HG03097 (cell line): ENCODE results near the gene CYB5D1.
A peak's percentile ranks its signal among the peaks of the same experiment; 100 is the strongest.
"Not testable (repeated sequence)": the region's sequence is repeated elsewhere in the genome, so short reads cannot be mapped to it uniquely, and the experiment has no call there.

Experiments
- ATAC-seq: cut with Tn5 transposase; IDR thresholded peaks from one replicate; pipeline ENCODE4 v1.9.1; 2021; ENCODE audit not compliant: unreplicated experiment, low FRiP score

The CYB5D1 gene

DNA sequence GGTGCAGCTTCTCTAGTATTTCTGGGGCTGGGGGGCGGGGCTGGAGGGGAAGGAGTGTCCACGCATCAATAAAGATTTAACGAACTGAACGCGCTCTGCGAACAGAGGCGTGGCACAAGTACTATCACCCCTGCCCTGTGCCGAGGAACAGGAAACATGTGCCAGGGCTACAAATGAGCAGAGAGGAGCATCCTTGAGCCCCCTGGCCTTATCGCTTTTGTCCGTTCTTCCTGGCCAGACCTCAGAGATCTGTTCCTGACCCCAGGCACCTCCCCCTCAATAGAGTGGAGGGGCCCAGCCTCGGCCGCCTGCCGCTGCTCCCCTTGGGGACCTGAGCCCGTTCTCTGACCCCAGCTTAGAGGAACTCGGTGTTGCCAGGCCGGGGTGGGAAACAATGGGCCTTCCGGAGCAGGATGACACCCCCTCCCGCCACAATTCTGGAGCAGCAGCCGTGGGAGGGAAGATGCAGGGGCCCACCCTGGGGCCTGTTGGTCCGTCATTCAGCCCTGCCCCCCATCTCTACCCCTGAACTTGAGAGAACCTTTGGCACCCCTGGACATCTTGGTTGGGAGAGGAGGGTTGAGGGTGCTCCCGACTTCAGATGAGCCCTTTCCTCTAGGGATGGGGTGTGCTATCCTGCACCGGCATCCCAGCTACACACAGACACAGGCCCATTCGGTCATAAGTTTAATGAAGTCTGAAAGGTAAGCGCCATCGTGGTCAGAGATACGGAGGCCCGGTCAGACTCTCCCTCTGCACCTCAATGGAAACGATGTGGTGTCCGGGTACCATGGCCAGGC, 1.6 kb upstream of the CYB5D1 start:
- no peak for ATAC-seq

DNA sequence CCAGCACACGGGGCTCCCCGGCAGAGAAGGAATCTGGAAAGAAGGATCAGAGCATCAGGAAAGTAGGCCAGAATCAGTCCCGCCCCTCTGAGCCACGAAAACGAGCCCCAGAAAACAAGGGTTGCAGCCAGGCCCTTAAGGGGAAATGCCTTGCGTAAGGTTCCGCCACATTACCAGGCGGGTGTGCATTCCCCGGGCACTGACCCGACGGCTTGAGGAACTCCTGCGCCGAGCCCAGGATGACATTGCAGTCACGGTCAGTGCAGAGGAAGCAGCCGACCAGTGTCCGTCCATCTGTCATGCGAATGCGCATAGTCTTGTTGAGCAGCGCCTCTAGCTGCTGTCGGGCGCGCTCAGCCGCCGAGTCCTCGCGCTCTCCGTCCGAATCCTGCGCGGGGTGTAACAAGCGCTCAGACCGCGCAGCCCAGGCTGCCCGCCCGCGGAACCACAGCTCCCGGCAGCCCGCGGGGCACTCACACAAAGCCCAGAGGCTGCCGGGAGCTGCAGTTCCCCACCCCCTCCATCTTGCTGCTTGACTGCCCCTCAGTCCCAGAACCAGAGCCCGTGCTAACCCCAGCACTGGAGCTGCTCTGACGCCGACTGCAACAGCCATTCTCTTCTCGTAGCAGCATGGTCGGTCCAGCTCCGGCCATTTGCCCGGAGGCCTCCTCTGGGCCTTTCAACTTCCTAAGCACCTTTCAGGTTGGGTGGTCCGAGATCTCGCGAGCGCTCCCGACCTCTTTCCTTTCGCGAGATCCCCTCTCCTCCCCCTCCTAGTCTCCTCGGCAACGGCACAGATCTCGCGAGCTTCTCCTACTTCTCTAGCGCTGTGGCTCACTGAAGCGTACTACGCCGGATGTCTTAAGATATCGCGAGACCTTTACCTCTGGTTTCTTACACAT, 741 bp upstream of the CYB5D1 start, which contains the start of gene NAA38:
TSS of gene NAA38 (minus strand) at position 749 of the 902 bp plus-strand sequence. CDS start at position 653, 96 bp downstream.
- ATAC-seq: peak; percentile 65

DNA sequence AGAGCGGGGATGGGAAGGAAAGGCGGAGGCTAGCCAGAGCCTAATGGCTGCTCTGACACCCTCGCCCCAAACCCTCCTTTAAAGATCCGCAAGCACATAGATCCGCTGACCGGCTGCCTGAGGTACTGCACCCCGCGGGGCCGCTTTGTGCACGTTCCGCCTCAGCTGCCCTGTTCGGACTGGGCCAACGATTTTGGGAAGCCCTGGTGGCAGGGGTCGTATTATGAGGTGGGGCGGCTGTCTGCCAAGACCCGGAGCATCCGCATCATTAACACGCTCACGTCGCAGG, 663 bp downstream of the CYB5D1 start:
- ATAC-seq: no peak

DNA sequence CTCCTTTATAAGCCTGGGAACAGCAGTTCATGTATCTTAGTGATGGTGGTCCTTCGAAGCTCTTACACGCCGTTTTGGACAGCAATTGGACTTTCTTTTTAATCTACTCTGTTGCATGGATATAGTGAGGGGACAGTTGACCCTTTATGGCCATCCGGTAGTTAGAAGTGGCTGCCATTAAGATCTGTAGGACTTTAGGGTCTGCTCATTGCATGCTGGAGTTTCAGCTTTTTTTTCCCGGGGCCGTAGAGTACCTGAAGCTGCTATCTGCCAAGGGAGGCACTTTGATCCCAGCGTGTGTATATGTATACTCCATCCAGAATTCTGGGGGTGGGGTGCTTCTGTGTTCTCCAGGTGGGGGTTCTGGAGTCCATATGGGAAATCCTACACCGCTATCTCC, 1.2 kb downstream of the CYB5D1 start:
- ATAC-seq: no peak

DNA sequence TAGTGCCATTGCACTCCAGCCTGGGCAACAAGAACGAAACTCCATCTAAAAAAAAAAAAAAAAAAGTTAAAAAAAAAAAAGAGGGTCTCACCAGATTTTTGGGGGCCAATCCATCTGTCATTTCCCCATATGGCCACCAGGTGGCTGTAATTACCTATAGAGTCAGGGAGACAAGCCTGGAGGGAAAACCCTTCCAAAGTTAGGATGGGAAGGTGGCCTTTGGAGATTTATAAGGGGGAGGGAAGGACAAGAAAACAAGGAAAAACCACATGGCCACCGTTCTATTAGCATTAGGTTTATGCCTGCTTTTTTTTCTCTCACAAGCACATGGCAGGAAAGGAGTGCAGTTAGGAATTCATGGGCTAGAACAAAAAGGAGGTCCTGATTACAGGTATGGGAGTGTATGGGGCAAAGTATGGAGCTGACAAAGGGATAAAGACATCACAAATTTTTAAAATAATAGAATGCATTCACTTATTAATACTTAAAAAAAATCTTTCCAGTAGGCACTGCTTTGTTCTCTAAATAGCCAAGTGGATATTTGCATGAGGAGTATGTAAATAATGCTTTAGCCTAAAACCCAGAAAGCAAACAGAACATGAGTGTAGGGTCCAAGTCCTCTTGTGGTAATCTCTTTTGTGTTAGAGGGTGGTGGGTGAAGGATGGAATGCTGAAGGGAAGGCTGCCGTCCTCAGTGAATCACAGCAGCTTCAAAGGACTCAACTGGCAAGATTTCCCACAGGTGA, 5.1 kb downstream of the CYB5D1 start:
- no peak for ATAC-seq

DNA sequence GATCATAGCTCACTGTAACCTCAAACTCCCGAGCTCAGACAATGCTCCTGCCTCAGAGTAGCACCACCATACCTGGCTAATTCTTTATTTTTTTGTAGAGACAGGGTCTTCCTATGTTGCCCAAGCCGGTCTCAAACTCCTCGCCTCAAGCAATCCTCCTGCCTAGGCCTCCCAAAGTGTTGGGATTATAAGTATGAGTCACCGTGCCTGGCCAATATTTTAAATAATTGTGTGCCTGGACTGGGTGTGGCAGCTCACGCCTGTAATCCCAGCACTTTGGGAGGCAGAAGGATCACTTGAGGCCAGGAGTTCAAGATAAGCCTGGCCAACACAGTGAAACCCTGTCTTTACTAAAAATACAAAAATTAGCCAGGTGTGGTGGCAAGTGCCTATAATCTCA, 6.6 kb downstream of the CYB5D1 start:
- ATAC-seq: not testable (repeated sequence)

DNA sequence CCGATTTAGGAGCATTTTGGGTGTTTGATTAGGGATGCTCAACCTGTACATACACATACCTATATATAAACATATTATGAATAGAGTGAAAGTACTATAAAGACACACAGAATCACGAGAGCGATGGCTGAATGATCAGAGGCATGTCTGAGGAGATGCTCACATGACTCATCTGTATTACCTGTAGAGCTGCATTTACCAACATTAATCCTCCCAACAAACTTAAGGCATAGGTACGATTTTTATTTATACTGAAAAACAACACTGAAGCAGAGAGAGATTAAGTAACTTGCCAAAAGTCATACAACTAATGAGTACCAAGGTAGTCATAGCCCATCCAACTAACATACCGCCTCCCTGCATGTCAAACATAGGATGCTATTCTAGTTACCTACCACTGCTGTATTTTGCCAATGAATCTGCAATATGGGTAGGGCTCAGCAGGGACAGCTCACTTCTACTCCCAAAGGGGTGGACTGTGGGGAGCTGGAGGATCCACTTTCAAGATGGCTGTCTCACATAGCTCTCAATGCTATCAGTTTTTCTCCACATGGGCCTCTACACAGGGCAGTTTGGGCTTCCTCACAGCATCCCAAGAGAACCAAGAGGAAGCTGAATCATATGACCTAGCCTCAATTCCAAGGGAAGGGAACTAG, 7.3 kb downstream of the CYB5D1 start:
- no peak for ATAC-seq

DNA sequence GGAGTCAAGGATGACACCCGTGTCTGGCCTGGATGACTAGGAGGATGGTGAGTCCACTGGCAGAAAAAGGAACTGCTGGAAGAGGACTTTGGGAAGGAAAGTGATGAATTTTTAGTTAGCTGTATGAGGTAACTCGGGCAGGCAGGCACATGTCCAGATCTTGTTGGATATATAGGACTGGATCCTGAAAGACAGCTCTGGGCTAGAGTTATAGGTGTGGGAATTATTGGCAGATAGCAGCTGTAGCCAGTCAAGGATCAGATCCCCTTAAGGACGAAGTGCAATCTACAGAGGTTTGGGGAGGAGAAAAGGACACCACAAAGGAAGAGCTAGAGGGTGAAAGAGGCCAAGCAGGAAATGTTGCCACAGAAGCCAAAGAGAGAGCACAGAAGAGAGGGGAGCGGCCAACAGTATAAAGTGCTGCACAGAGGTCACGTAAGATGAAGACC, 10.1 kb downstream of the CYB5D1 start:
- ATAC-seq: no peak

DNA sequence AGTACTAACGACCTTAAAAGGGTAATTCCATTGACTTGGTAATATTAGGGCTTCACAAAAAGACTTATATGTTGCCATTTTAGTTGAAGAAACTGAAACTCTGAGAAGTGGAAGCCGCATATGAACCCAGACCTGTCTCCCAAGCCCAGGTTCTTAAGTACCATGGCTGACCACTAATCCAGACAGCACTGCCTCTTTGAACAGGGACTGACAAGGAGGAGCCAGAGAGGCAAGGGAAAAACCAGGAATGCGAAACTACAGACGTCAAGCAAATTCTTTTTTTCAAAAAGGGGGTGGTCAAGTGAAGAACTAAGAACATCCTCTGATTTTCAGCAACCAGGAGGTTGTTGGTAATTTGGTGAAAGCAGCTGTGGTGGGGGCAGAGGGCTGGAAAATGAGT, 15.2 kb downstream of the CYB5D1 start:
- ATAC-seq: no peak

DNA sequence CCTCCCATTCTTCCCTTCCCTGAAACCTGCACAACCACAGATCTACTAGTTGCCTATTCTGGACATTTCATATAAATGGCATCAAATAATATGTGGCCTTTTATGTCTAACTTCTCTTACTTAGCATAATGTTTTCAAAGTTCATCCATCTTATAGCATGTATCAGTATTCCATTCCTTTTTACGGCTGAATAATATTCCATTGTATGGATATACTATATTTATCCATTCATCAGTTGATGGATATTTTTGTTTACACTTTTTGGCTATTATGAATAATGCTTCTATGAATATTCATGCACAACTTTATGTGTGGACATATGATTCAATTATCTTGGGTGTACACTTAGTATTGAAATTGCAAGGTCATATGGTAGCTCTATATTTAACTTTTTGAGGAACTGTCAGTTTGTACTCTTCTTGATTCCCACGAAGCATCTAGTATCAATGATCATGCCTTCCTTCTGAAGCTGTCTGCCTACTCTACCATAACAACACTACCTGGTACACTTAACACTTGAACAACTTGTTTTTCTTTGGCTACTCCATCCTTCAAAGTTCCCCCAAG, 18.1 kb downstream of the CYB5D1 start:
- no peak for ATAC-seq

DNA sequence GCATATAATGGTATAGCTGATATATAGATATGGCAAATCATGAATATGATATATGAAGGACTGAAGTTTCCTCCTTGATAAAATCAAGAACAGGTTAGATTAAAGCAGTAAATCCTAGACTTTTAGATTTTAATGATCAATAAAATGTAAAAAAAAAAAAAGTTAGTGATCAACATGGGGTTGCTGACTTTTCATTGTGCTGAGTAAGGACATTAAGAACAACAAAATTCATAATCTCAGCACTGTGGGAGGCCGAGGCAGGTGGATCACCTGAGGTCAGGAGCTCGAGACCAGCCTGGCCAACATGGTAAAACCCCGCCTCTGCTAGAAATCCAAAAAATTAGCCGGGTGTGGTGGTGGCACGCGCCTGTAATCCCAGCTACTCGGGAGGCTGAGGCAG, 20.4 kb downstream of the CYB5D1 start:
- ATAC-seq: no peak

DNA sequence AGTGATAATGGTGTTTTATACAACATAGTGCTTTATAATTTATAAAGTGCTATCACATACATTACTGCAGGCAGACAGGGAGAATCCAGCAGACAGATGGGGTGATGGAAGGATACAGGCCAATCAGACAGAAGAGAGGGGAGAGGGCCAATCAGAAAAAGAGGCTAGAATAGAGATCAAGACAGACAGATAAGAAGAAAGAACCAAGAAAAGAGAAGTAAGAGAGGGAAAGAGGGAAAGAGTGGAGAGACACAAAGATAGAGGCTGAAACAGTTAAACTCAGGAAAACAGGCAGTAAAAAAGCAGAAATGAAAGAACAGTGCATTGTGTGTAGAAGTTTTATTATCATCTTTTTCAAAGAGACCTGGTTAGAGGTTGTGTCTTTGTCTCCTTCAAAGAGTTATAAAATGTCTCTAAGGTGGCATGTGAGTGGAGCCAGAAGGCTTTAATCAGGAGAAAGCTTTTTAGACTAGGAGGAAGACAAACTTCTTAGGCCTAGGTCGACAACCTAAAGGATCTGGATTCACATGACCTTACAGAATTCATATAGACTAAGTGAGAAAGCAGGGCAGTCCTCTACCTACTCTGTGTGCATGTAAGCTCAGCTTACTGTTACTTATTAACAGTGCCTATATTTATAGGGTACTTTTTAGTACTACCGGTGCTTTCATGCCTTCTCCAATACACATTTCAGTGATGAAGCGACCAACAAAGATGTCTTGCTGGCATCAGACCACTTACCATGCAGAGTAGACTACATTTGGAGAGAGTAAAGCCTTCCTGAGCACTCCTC, 22.5 kb downstream of the CYB5D1 start:
- ATAC-seq: no peak

DNA sequence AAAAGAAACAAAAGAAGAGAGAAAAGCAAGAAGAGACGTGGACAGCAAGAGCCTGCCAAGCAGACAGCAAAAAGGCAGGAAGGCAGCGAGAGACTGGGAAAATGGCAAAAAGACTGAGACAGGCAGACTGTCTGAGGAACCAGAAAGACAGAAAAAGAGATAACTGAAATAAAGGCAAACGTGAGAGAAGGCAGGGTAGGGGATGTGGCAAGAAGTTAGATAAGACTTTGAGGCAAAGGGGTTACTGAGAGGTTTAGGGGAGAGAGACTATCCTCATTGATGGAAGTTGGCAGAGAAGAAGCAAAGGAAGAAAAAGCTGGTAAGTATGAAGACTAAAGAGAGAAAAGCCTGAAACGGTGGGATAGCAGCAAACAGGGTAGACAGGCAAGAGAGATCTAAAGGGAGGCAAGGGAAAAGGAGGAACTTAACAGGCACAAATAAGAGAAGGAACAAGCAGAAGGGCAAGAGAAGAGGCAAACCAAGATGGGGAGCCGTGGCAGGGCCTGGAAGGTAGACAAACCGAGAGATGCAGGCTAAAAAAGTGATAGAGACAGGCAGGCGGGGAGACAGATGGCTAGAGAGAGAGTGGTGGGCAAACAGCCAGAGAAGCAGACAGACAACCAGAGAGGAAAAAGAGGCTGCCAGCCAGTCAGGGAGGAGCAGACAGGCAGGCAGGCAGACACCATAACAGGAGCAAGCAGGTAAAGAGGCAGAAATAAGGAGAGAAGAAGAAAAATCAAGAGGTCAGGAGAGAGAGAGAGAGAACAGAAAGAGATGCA, 23.7 kb downstream of the CYB5D1 start:
- ATAC-seq: no peak

DNA sequence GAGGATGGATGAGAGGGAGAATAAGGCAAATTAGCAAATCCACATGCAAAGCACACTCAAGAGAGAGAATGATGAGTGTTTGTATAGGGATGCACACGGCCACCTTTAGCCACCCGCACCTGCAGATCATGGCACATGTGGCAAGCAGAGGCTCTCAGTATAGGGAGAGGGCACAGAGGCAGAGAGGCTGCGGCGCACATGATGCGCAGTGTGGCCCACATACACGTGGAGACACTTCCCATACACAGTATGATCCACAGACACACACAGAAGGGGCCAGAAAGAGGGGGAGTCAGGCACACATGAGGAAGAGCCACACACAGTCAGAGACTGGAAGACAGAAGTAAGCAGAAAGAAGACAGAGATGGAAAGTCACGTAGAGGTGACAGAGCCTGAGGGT, 24.3 kb downstream of the CYB5D1 start:
- no peak for ATAC-seq

DNA sequence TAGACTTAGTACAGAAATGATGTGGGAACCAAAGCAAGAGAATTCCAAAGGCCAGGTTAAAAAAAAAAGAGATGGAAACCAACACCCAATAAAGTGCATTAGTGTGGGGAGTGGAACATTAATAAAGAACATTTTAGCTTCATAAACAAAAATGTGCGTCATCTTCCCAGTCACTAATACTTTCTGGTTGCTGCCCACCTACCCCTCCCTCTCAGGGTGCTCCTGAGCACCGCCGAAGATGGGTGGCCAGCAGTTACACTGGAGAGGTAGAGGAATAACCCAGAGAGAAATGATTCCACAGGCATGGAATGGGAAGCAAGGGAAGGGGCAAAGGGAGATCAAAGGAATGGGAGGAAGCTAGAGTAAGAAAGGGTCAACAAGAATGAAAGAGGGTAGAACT, 24.8 kb downstream of the CYB5D1 start:
- no peak for ATAC-seq

DNA sequence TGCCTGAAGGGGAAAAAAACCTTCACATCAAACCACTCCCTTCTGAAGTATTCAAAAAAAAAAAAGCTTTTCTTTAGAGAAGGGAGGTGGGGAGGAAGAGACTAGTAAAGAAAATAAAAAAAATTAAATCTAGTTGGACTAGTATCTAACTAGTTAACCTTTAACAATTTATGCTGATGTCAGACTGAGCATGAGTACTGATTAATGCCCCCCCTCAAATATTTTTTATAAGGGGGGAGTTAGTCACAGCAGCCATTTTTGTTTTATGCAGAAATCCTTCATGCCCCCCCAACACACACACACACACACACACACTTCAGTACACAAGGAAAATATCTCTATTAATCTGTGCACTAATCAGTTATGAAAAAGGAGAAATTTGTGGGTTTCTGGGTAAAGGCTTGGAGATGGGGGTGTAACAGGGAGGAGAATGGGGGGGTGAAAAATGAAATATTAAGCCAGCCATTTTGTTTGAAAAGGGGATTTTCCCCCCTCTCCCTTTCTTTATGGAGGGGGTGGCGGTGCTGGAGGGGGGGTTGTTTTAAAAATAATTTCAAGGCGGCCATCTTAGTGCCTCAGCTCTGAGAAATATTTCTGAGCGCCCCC, 26.1 kb downstream of the CYB5D1 start:
- ATAC-seq: no peak

DNA sequence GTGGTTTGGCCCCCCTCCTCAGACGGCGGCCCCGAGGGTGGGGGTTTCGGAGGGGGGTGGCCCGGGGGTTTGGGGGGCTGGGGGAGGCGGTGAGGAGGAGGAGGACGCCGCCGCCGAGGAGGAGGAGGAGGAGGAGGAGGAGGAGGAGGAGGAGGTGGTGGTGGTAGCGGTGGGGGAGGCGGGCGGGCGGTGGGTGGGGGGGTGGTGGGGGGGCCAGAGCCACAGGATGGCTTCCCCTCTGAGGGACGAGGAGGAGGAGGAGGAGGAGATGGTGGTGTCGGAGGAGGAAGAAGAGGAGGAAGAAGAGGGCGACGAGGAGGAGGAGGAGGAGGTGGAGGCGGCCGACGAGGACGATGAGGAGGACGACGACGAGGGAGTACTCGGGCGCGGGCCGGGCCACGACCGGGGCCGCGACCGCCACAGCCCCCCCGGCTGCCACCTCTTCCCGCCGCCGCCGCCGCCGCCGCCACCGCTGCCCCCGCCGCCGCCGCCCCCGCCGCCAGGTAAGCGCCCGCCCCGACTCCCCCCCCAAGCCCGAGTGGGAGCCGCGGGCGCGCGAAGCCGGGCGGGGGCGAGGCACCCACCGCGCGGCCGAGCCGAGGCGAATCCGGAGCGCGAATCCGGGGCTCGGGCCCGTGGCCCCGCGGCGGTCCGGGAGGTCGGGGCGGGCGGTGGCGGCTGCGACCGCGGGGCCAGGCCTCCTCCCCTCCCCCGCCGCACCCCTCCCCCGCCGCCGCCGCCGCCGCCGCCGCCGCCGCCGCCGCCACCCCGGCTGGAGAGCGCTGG, 27.0 kb downstream of the CYB5D1 start:
- no peak for ATAC-seq
